HCT116 (cell line): Measurements from ENCODE around the gene SMIM8.

ENCODE experiments used
- ATF3 ChIP-seq: IDR thresholded peaks from 2 replicates; pipeline ENCODE4 v1.6.1; 2012
- POLR2A ChIP-seq: IDR thresholded peaks from 2 replicates; pipeline ENCODE4 v1.7.0; 2011; ENCODE audit warnings: borderline replicate concordance; ENCODE audit not compliant: insufficient read depth, insufficient read length; ENCODE audit errors: extremely low read depth
- SP1 ChIP-seq: IDR thresholded peaks from 2 replicates; pipeline ENCODE4 v1.6.1; 2012; ENCODE audit warnings: low read depth

GRCh38 chr6:87330961-87331360 is 8.6 kb downstream of the SMIM8 start:
- no peak for TF ChIP-seq SP1
- TF ChIP-seq ATF3 = no peak
- TF ChIP-seq POLR2A = no peak
